Pancreas (tissue), 10 donors: ENCODE measurements around the gene CTDSPL. TPM values are rescaled to one million over a fixed set of nuclear protein-coding genes. Genes with fewer than 3 reads are reported as not detected.

Experiments used
- ATAC-seq, 4 donors: fragments of 200-7000 bp; cut with Tn5 transposase; one replicate each; pipeline versions ENCODE4 v1.8.0 to v1.9.1; 2020; ENCODE audit warnings: mild to moderate bottlenecking in 4 of 4, moderate library complexity in 4 of 4
- DNase-seq, 6 donors: peaks; one replicate each; pipeline ENCODE4 v3.0.0-alpha.2; 2020
- FAIRE-seq: peaks from 2 replicates; lab custom pipeline; 2012; peaks lifted over from hg19 to GRCh38; lab: Jason Lieb, UNC
- H3K27ac ChIP-seq, 4 donors: fragments of 200-600 bp; sonication (generic); 1 replicate in 3 of 4; 2 replicates in 1 of 4; pipeline versions ENCODE4 v1.5.0 to v1.8.0; 2020
- H3K27me3 ChIP-seq, 4 donors: fragments of 200-600 bp; one replicate each; pipeline ENCODE4 v1.8.0; 2021
- H3K36me3 ChIP-seq, 3 donors: fragments of 200-600 bp; sonication (generic) in 1 of 3; one replicate each; pipeline versions ENCODE4 v1.5.0 to v1.8.0; 2020 to 2021
- H3K4me1 ChIP-seq, 3 donors: fragments of 200-600 bp; one replicate each; pipeline ENCODE4 v1.8.0; 2021
- H3K4me3 ChIP-seq, 4 donors: fragments of 200-600 bp; sonication (generic) in 2 of 4; one replicate each; pipeline versions ENCODE4 v1.5.0 to v1.8.0; 2020 to 2021
- H3K9me3 ChIP-seq, 4 donors: fragments of 200-600 bp; one replicate each; pipeline ENCODE4 v1.8.0; 2021
- WGBS, 2 donors: extraction: QIAGEN DNeasy Blood & Tissue Kit; methylation state at CpG; one replicate each; pipeline ENCODE4 v1.1.7; 2013; 5-methylcytosine and 5-hydroxymethylcytosine counted together
- intact Hi-C, 3 donors: fragments of 100-400 bp; cut with DNase I; formaldehyde crosslinking; loops; one replicate each; pipeline versions ENCODE4 v1.11.1 to v1.14.2; 2022
- polyA plus RNA-seq, 2 donors: library from polyadenylated mRNA; stranded (reverse); fragments of 200-250 nt; gene quantifications; one replicate each; pipeline ENCODE4 v1.2.3, GENCODE V29; 2013
- total RNA-seq, 6 donors: library from RNA; stranded (reverse); fragmentation: NEBNext Ultra II Directional in 4 of 6; extraction: Animal tissue kit (Norgen Biotek cat#: 25700) in 4 of 6; gene quantifications; one replicate each; pipeline versions ENCODE4 v1.2.1 to v1.2.4, GENCODE V29; 2021 to 2023
- TF ChIP-seq, protein P1 (sequence below), 4 donors: fragments of 200-600 bp; sonication (generic) in 3 of 4; IDR thresholded peaks; one replicate each; pipeline versions ENCODE4 v1.5.0 to v1.8.0; 2021; ENCODE audit warnings: antibody characterized with exemption in 4 of 4
- donor health status: healthy with polysubstance abuse.
- donor health status: DM: no; HTN: no; CAD: no; lungs with moderate emphysema.
- donor health status: DM: no; HTN: no; CAD: no.
- donor health status: control.
- donor health status: control.
- donor health status: Bipolar disorder and iron deficiency.
- donor health status: DM: yes; HTN: yes; CAD: no.
- donor health status: DM: no; HTN: no; CAD: no.
- donor health status: DM: no; HTN: no; CAD: no.
- donor health status: DM: yes; HTN: yes; CAD: no.

CTDSPL gene
- total and polyA plus RNA-seq, 8 donors, result 8.4 to 34.8 (median 15.4) TPM

DNA sequence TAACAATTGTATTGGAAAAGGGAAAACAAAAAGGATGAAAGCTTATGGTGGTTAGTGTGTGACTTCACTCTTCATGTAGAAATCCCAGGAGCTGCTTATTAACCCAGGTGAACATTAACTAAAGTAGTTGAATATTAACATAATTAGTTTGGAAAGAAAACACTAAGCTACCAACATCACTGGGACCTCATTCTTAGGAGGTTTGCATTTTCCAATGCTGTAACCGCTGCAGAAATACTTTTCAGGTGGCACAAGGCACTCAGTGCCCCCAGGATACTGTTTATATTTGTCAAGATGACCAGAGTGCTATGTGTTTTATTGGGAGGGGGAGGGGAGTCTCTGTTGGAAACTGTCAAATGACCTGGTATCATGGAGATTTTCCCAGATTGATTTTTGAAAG lies 103.0 kb downstream of the CTDSPL start:
- ATAC-seq (peak; percentile 79 to 91 (median 88)), DNase-seq (no peak), FAIRE-seq (no peak)
- H3K9me3 ChIP-seq, result no peaks in the 10 kb centered on the region
- TF ChIP-seq, protein P1, sequence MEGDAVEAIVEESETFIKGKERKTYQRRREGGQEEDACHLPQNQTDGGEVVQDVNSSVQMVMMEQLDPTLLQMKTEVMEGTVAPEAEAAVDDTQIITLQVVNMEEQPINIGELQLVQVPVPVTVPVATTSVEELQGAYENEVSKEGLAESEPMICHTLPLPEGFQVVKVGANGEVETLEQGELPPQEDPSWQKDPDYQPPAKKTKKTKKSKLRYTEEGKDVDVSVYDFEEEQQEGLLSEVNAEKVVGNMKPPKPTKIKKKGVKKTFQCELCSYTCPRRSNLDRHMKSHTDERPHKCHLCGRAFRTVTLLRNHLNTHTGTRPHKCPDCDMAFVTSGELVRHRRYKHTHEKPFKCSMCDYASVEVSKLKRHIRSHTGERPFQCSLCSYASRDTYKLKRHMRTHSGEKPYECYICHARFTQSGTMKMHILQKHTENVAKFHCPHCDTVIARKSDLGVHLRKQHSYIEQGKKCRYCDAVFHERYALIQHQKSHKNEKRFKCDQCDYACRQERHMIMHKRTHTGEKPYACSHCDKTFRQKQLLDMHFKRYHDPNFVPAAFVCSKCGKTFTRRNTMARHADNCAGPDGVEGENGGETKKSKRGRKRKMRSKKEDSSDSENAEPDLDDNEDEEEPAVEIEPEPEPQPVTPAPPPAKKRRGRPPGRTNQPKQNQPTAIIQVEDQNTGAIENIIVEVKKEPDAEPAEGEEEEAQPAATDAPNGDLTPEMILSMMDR (IDR thresholded peaks at IDR 0.05), result no peak
- peak overlapping the region in 1 of 4 donors; percentile 9 for H3K4me3 ChIP-seq
- H3K27ac ChIP-seq, result peak overlapping the region in 2 of 4 donors; percentile 65 to 72
- WGBS, 2 donors, result 14 to 17% methylated on average over 1 of the region's 1 CpG
- H3K36me3 ChIP-seq, result no peaks in the 10 kb centered on the region
- intact Hi-C loops, result loop anchor here (5.0 to 10.0 kb wide), 3 partner anchors 107 to 112 kb away; no protein-coding TSS in a partner anchor
- H3K27me3 ChIP-seq, result no peaks in the 10 kb centered on the region
- H3K4me1 ChIP-seq, result peaks cover 3 to 32% (median 32%) of the 10 kb centered on the region in 3 donors

DNA sequence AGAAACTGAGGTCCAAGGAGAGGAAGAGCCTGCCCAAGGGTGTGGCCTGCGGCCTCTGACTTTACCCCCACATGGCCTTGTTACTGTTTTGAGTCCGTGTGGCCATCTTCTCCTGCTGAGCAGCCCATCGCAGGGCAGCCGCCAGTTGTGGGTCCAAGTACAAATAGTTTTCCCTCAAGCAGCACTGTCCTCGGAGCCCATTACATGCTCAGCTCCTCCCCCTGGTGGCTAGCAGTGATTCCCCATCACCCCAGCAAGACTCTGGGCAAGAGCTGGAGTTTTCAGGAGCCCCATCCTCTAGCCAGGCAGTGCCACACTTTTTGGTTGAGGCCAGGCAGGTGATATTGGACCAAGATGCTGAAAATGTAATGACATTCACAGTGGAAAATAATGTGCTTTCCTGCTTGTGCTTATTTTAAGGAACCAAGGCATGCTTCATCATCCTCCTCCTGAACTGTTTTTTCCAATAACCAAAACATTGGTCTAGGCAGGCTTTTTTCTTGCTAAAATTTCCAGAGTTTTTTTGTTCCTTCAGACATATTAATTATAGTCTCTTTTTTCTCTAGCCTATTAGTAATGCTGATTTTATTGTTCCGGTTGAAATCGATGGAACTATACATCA lies 105.7 kb downstream of the CTDSPL start:
- Histone ChIP-seq H3K36me3 (no peaks in the 10 kb centered on the region), H3K4me3 (no peak overlapping the region), H3K4me1 (peaks cover 3 to 30% (median 29%) of the 10 kb centered on the region in 3 donors), H3K27ac (no peak overlapping the region), H3K9me3 (no peaks in the 10 kb centered on the region), H3K27me3 (no peaks in the 10 kb centered on the region)
- intact Hi-C loops, result loop anchor here (5.0 to 10.0 kb wide), 3 partner anchors 110 to 115 kb away; no protein-coding TSS in a partner anchor
- DNase-seq (peak in 5 of 6 donors; percentile 39 to 75 (median 59)), FAIRE-seq (no peak), ATAC-seq (peak; percentile 51 to 78 (median 76))
- TF ChIP-seq, protein P1 (IDR thresholded peaks at IDR 0.05), result peak; percentile 41 to 76 (median 60)
- 41 to 45% methylated on average over 7 of the region's 7 CpGs for WGBS, 2 donors

DNA sequence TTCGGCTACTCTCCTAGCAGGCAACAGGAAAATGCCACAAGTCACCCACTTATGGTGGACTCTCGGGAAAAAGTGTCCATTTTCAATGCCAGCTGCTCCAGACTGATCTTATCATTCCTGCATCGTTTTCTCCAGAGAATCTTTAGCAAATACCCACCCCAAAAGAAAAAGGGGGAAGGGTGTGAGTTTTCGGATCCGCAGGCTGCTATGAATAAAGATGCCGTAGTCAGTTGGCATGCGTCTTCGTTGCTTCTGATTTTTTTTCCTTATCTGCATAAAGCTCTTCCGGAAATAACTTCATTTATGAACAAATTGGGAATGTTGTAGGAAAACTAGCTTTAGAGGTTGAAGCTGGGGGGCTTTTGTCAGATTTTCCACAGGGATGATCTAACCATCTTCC lies 106.5 kb downstream of the CTDSPL start:
- Histone ChIP-seq H3K4me1 (peaks cover 3 to 23% (median 20%) of the 10 kb centered on the region in 3 donors), H3K36me3 (no peaks in the 10 kb centered on the region), H3K27ac (no peak overlapping the region), H3K4me3 (no peak overlapping the region), H3K27me3 (no peaks in the 10 kb centered on the region), H3K9me3 (no peaks in the 10 kb centered on the region)
- TF ChIP-seq, protein P1 (IDR thresholded peaks at IDR 0.05), result no peak
- WGBS, 2 donors, result 79 to 83% methylated on average over 9 of the region's 9 CpGs
- no peak for DNase-seq
- FAIRE-seq, result no peak
- ATAC-seq, result no peak
- intact Hi-C loops, result loop anchor here (5.0 to 10.0 kb wide), 3 partner anchors 111 to 116 kb away; no protein-coding TSS in a partner anchor

DNA sequence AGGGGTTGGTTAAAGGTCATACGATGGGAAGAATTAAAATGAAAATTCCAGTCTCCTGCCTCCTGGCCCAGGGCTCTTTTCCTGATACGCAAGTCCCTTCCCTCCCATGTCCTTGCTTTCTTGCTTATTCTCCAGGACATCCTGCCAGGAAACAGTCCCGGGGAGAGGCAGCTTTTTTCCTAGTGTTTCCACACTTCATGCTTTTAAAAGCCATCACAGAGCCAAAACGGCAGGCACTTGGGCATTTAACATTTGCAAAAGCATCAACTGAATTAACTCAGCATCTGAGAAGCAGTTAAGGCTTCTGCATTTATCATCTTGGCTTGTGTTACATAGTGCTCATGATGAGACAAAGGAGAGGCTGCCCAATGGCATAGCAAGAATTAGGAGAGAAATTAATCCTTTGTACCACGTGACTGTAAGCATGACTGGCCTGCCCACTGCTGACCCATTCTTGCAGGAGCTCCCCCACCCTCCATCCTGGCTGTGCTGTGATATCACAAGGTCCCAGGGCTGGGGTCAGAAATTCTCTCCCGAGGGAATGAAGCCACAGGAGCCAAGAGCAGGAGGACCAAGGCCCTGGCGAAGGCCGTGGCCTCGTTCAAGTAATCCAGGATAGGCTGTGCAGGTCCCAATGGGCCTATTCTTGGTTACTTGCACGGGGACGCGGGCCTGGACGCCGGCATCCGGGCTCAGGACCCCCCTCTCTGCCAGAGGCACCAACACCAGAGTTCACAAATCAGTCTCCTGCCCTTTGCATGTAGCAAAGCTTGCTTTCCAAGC lies 107.3 kb downstream of the CTDSPL start:
- Histone ChIP-seq H3K36me3 (no peaks in the 10 kb centered on the region), H3K9me3 (no peaks in the 10 kb centered on the region), H3K4me3 (no peak overlapping the region), H3K4me1 (peaks cover 3 to 17% (median 13%) of the 10 kb centered on the region in 3 donors), H3K27ac (no peak overlapping the region), H3K27me3 (no peaks in the 10 kb centered on the region)
- ATAC-seq (no peak), FAIRE-seq (no peak), DNase-seq (no peak)
- intact Hi-C loops, result loop anchor here (5.0 to 10.0 kb wide), 3 partner anchors 112 to 117 kb away; no protein-coding TSS in a partner anchor
- 78 to 80% methylated on average over 15 of the region's 15 CpGs for WGBS, 2 donors
- TF ChIP-seq, protein P1 (IDR thresholded peaks at IDR 0.05), result no peak
